A673 (cell line): ENCODE data around the gene REXO1.

ENCODE experiments used
- CTCF ChIP-seq: fragments of 300-800, 200-600 bp; sonication (generic); conservative IDR thresholded peaks from 2 replicates; pipeline ENCODE4 v1.5.1; 2017; ENCODE audit warnings: low read depth, mild to moderate bottlenecking, antibody characterized with exemption, low read length, moderate library complexity, mixed read lengths
- EZH2 ChIP-seq: fragments of 200-600 bp; sonication (generic); IDR thresholded peaks from 2 replicates; pipeline ENCODE4 v1.6.1; 2017; ENCODE audit warnings: borderline replicate concordance, low read depth, mild to moderate bottlenecking, mixed read lengths, antibody characterized with exemption, low read length; ENCODE audit not compliant: poor library complexity, severe bottlenecking

- no peak for TF ChIP-seq CTCF
- TF ChIP-seq EZH2, result no peak
Measured at GRCh38 chr19:1882089-1882785, 34.0 kb upstream of the REXO1 start.
